IMR-90 (cell line): ENCODE measurements around the gene CALM1. TPM values are rescaled to one million over a fixed set of nuclear protein-coding genes. Genes with fewer than 3 reads are reported as not detected.

Experiments
- ATAC-seq: fragments of 200-7000 bp; cut with Tn5 transposase; 2 replicates; pipeline ENCODE4 v1.9.1; 2020; ENCODE audit warnings: low read depth, mild to moderate bottlenecking, moderate library complexity
- BruUV-seq: library from RNA; stranded (reverse); fragments of 400-500 nt; replicated peaks from 2 replicates; lab custom pipeline; 2021; lab: Mats Ljungman, UMichigan
- CTCF ChIA-PET: fragments of 300-600 bp; formaldehyde crosslinking; extraction: SDS; loops from one replicate; lab custom pipeline; 2021; ENCODE audit warnings: antibody characterized with exemption; lab: Yijun Ruan, JAX
- POLR2A ChIA-PET: fragments of 300-600 bp; sonication (Branson Sonifier 250); formaldehyde crosslinking; loops from one replicate; lab custom pipeline; 2022; ENCODE audit warnings: antibody characterized with exemption; ENCODE audit not compliant: unreplicated experiment; lab: Charles Lee
- DNase-seq: peaks from one replicate; pipeline ENCODE4 v3.0.0; 2013
- H2AFZ ChIP-seq: replicated peaks from 2 replicates; pipeline ENCODE3; 2013; ENCODE audit warnings: low read length, mild to moderate bottlenecking; ENCODE audit not compliant: poor library complexity
- H2AK5ac ChIP-seq: 2 replicates; pipeline ENCODE4 v1.6.1; 2013; ENCODE audit warnings: low read depth, low read length, inconsistent platforms
- H2AK9ac ChIP-seq: replicated peaks from 2 replicates; pipeline ENCODE3; 2013; ENCODE audit warnings: mild to moderate bottlenecking, low read depth, low read length, moderate library complexity; ENCODE audit not compliant: poor library complexity
- H2BK120ac ChIP-seq: 2 replicates; pipeline ENCODE4 v1.6.1; 2013; ENCODE audit warnings: low read depth, low read length, inconsistent platforms
- H2BK15ac ChIP-seq: 3 replicates; pipeline ENCODE4 v1.6.1; 2013; ENCODE audit warnings: low read depth, low read length, inconsistent platforms
- H2BK20ac ChIP-seq: 2 replicates; pipeline ENCODE4 v1.6.1; 2013; ENCODE audit warnings: low read depth, mild to moderate bottlenecking, inconsistent platforms, low read length, moderate library complexity
- H2BK5ac ChIP-seq: 2 replicates; pipeline ENCODE4 v1.6.1; 2013; ENCODE audit warnings: mild to moderate bottlenecking, low read depth, low read length, inconsistent platforms; ENCODE audit not compliant: poor library complexity, severe bottlenecking
- H3K14ac ChIP-seq: replicated peaks from 2 replicates; pipeline ENCODE4 v1.6.1; 2013; ENCODE audit warnings: low read depth, low read length, inconsistent platforms
- H3K18ac ChIP-seq: 2 replicates; pipeline ENCODE4 v1.6.1; 2013; ENCODE audit warnings: low read depth, low read length, control low read depth
- H3K23ac ChIP-seq: 2 replicates; pipeline ENCODE4 v1.6.1; 2013; ENCODE audit warnings: low read depth, low read length, inconsistent platforms
- H3K27ac ChIP-seq: 2 replicates; pipeline ENCODE4 v1.5.1; 2013; ENCODE audit warnings: mild to moderate bottlenecking, control low read depth, low read length; ENCODE audit not compliant: insufficient read depth
- H3K27me3 ChIP-seq: 2 replicates; pipeline ENCODE4 v1.6.1; 2013; ENCODE audit warnings: low read length; ENCODE audit not compliant: control insufficient read depth, insufficient read depth
- H3K36me3 ChIP-seq: 2 replicates; pipeline ENCODE4 v1.6.1; 2013; ENCODE audit warnings: low read length, mixed read lengths; ENCODE audit not compliant: control insufficient read depth, insufficient read depth
- H3K4ac ChIP-seq: 2 replicates; pipeline ENCODE4 v1.6.1; 2013; ENCODE audit warnings: low read depth, low read length, inconsistent platforms
- H3K4me1 ChIP-seq: 2 replicates; pipeline ENCODE4 v1.6.1; 2013; ENCODE audit warnings: low read length, mixed read lengths; ENCODE audit not compliant: control insufficient read depth, insufficient read depth
- H3K4me2 ChIP-seq: 2 replicates; pipeline ENCODE4 v1.6.1; 2013; ENCODE audit warnings: low read depth, mild to moderate bottlenecking, control low read depth, low read length, moderate library complexity
- H3K4me3 ChIP-seq: 2 replicates; pipeline ENCODE4 v1.5.1; 2013; ENCODE audit warnings: low read depth, mild to moderate bottlenecking, control low read depth, low read length, moderate library complexity; ENCODE audit not compliant: insufficient read depth
- H3K56ac ChIP-seq: 2 replicates; pipeline ENCODE4 v1.6.1; 2013; ENCODE audit warnings: low read length, inconsistent platforms; ENCODE audit not compliant: insufficient read depth; ENCODE audit errors: extremely low read depth
- H3K79me1 ChIP-seq, 2 experiments: 2 replicates each; pipeline ENCODE4 v1.6.1; 2013; ENCODE audit warnings: low read length in 2 of 2, inconsistent platforms in 1 of 2, low read depth in 1 of 2
- H3K9ac ChIP-seq: 2 replicates; pipeline ENCODE4 v1.6.1; 2013; ENCODE audit warnings: low read depth, low read length, control low read depth
- H3K9me1 ChIP-seq: 2 replicates; pipeline ENCODE4 v1.6.1; 2013; ENCODE audit warnings: low read length, inconsistent platforms; ENCODE audit not compliant: insufficient read depth
- H3K9me3 ChIP-seq: 2 replicates; pipeline ENCODE4 v1.6.1; 2013; ENCODE audit warnings: low read length; ENCODE audit not compliant: control insufficient read depth, insufficient read depth
- H4K20me1 ChIP-seq: 2 replicates; pipeline ENCODE4 v1.6.1; 2013; ENCODE audit warnings: low read length, inconsistent platforms; ENCODE audit not compliant: insufficient read depth
- H4K5ac ChIP-seq: 2 replicates; pipeline ENCODE4 v1.6.1; 2013; ENCODE audit warnings: mild to moderate bottlenecking, low read depth, low read length, control low read depth
- H4K8ac ChIP-seq, 2 experiments: 2 replicates each; pipeline ENCODE4 v1.6.1; 2013; ENCODE audit warnings: low read depth in 2 of 2, low read length in 2 of 2, control low read depth in 1 of 2, inconsistent platforms in 1 of 2
- H4K91ac ChIP-seq: 2 replicates; pipeline ENCODE4 v1.6.1; 2013; ENCODE audit warnings: low read depth, low read length, inconsistent platforms; ENCODE audit not compliant: insufficient read depth
- BHLHE40 ChIP-seq: fragments of 150-350 bp; IDR thresholded peaks from 2 replicates; pipeline ENCODE4 v1.6.1; 2016; ENCODE audit warnings: mild to moderate bottlenecking, low read depth, low read length
- CEBPB ChIP-seq: IDR thresholded peaks from 2 replicates; pipeline ENCODE4 v1.6.1; 2012; ENCODE audit warnings: low read depth, low read length, improper control_type of control experiment
- CTCF ChIP-seq: conservative IDR thresholded peaks from 2 replicates; pipeline ENCODE4 v1.5.1; 2012; ENCODE audit warnings: mild to moderate bottlenecking, low read depth, low read length, improper control_type of control experiment
- ELK1 ChIP-seq: fragments of 150-350 bp; IDR thresholded peaks from 2 replicates; pipeline ENCODE4 v1.6.1; 2016; ENCODE audit warnings: low read depth, mild to moderate bottlenecking, low read length, moderate library complexity, borderline replicate concordance
- MAZ ChIP-seq: IDR thresholded peaks from 2 replicates; pipeline ENCODE4 v1.6.1; 2012; ENCODE audit warnings: low read depth, mild to moderate bottlenecking, low read length, improper control_type of control experiment, moderate library complexity, borderline replicate concordance
- MXI1 ChIP-seq: IDR thresholded peaks from 2 replicates; pipeline ENCODE4 v1.6.1; 2012; ENCODE audit warnings: low read depth, mild to moderate bottlenecking, low read length, moderate library complexity, borderline replicate concordance
- NFE2L2 ChIP-seq: fragments of 150-350 bp; IDR thresholded peaks from 2 replicates; pipeline ENCODE4 v1.6.1; 2016; ENCODE audit warnings: low read depth, mild to moderate bottlenecking, low read length
- RAD21 ChIP-seq: IDR thresholded peaks from 2 replicates; pipeline ENCODE4 v1.6.1; 2012; ENCODE audit warnings: low read length, improper control_type of control experiment
- RCOR1 ChIP-seq: IDR thresholded peaks from 2 replicates; pipeline ENCODE4 v1.6.1; 2012; ENCODE audit warnings: mild to moderate bottlenecking, low read length, improper control_type of control experiment; ENCODE audit not compliant: insufficient replicate concordance
- SMC3 ChIP-seq: fragments of 150-350 bp; IDR thresholded peaks from 2 replicates; pipeline ENCODE4 v1.6.1; 2016; ENCODE audit warnings: low read depth, mild to moderate bottlenecking, antibody characterized with exemption, low read length, moderate library complexity
- WGBS, 2 experiments: methylation state at CpG; one replicate each; pipeline versions ENCODE4 v1.1.5 to v1.1.7; 2013; ENCODE audit warnings: missing lambda C conversion rate in 2 of 2; ENCODE audit not compliant: insufficient read length in 1 of 2; ENCODE audit errors: extremely low coverage in 2 of 2; 5-methylcytosine and 5-hydroxymethylcytosine counted together
- dilution Hi-C: fragments of 300-500 bp; cut with HindIII; formaldehyde crosslinking; loops from one replicate; pipeline ENCODE4 v1.14.3; 2018; ENCODE audit warnings: low sequenced_read_pairs; ENCODE audit not compliant: unreplicated experiment
- in situ Hi-C: fragments of 300-500 bp; cut with MboI; formaldehyde crosslinking; loops from 3 replicates; pipeline ENCODE4 v1.14.3; 2019; ENCODE audit warnings: low sequenced_read_pairs, inconsistent platforms, mixed read lengths
- intact Hi-C: fragments of 100-400 bp; cut with micrococcal nuclease; formaldehyde crosslinking; loops from 2 replicates; pipeline ENCODE4 v1.10.0; 2022
- polyA plus RNA-seq, 3 experiments: library from polyadenylated mRNA; depleted of rRNA; stranded (reverse); fragments of >200 nt; gene quantifications; 2 replicates each; pipeline ENCODE4 v1.2.3, GENCODE V29; 2012; ENCODE audit warnings: low replicate concordance in 1 of 3
- total RNA-seq: library from RNA; depleted of rRNA; stranded (reverse); fragments of >200 nt; gene quantifications from 2 replicates; pipeline ENCODE4 v1.2.3, GENCODE V29; 2012

The CALM1 gene
- total and polyA plus RNA-seq, 2 of the 4 experiments (the other 2 are of a cell fraction) = 72.9 to 188 TPM

GRCh38 chr14:90405755-90406154 is 8.9 kb downstream of the CALM1 start:
- Histone ChIP-seq H2BK120ac (no peak overlapping the region), H3K9ac (no peak overlapping the region), H4K5ac (no peak overlapping the region), H3K79me1 (peaks cover 36 to 56% of the 10 kb centered on the region in 2 experiments), H3K56ac (no peak overlapping the region), H4K91ac (no peak overlapping the region), H2BK20ac (no peak overlapping the region), H4K8ac (no peak overlapping the region), H3K9me3 (no peaks in the 10 kb centered on the region), H2AFZ (no peak overlapping the region), H2BK5ac (no peak overlapping the region), H2BK15ac (no peak overlapping the region), H4K20me1 (peaks cover 38% of the 10 kb centered on the region), H3K4me3 (no peak overlapping the region), H3K9me1 (peaks cover 29% of the 10 kb centered on the region), H3K27ac (no peak overlapping the region), H2AK5ac (no peak overlapping the region), H3K4me2 (no peak overlapping the region), H3K14ac (no peak overlapping the region), H2AK9ac (no peak overlapping the region), H3K4me1 (peaks cover 10% of the 10 kb centered on the region), H3K23ac (no peak overlapping the region), H3K36me3 (peaks cover 47% of the 10 kb centered on the region), H3K27me3 (no peaks in the 10 kb centered on the region), H3K4ac (no peak overlapping the region), H3K18ac (no peak overlapping the region)
- TF ChIP-seq CTCF = no peak
- TF ChIP-seq MAZ = no peak
- TF ChIP-seq SMC3 = no peak
- no peak for TF ChIP-seq RCOR1
- no peak for TF ChIP-seq MXI1
- no peak for TF ChIP-seq RAD21
- no peak for TF ChIP-seq NFE2L2
- TF ChIP-seq CEBPB = no peak; the same call in 1 of the 2 replicates
- no peak for TF ChIP-seq BHLHE40
- TF ChIP-seq ELK1 = no peak
- ATAC-seq = no peak
- BruUV-seq = no TSS peak
- WGBS, 2 experiments = no CpG with 5 or more reads among the region's 4 CpGs
- DNase-seq = no peak
- dilution Hi-C loops = no loop called here
- CTCF ChIA-PET = interaction anchor here (0.7 kb wide), 1 partner anchor 291 kb away, joined by 4 read pairs; no protein-coding TSS in a partner anchor
- in situ Hi-C loops = loop anchor here (10.0 kb wide), 1 partner anchor 289 kb away; no protein-coding TSS in a partner anchor
- POLR2A ChIA-PET = interaction anchor here (0.6 kb wide), 1 partner anchor 353 kb away, joined by 5 read pairs; no protein-coding TSS in a partner anchor
- intact Hi-C loops = no loop called here
